EL (cell line): ENCODE data around the gene HSD11B2.

Experiments used
- DNase-seq: peaks from one replicate; pipeline ENCODE4 v3.0.0-alpha.2; 2016

The HSD11B2 gene

DNA sequence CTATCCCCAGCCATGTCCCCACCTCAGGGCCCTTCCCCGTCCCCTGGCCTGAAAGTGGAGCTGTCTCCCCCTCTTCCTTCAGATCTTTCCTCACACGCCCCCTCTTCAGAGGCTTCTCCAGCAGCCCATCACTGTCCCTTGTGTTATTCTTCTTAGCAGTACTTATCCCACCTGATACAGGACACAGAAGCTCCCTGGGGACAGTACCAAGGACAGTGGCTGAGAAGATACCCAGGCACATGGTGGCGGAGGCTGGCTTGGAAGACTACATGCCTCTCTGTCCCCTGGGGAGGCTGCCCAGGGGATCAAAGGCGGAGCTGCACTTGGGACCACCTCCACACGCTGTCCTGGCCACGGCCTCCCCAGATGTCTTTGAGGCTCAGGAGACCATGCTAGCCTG, 23.9 kb downstream of the HSD11B2 start:
- DNase-seq, result no peak

DNA sequence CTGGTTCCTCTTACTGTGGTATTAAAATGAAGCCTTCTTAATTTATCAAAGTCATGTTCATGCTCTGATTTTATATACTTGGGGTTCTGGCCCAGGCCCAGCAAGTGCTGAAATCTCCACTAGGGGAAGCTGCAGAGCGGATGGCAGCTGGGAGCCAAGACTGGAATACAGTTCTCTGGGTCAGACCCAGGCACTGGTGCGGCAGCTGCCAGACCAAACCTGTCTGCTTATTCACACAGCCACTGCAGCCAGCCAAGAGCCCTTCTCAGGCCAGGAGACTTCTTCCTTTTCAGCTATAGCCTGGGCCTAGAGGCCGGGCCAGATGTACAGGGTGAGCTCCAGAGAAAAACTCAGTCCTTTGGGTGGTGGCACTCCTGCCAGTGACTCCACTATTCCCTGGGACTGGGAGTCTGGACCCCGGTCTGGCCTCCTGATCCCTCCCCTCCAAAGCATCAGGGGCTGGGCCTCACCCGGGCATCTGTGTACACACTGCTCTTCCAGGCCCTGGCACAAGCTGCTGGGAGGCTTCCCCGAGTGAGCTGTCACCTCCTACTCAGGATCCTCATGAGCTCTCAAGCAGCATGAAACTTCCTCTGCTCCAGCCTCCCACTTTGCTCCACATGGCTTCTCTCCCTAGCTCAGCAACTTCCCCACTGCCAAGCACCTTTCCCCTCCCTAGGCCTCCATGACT, 25.6 kb downstream of the HSD11B2 start:
- DNase-seq, result peak; percentile 20

- DNase-seq, result no peak
These were observed 26.7 kb downstream of the HSD11B2 start for GRCh38 chr16:67457611-67458010.

GRCh38 chr16:67458121-67458641, 27.3 kb downstream of the HSD11B2 start:
- no peak for DNase-seq

- no peak for DNase-seq
These were observed 28.3 kb downstream of the HSD11B2 start for GRCh38 chr16:67459066-67459860.

- no peak for DNase-seq
These were observed 28.9 kb downstream of the HSD11B2 start for GRCh38 chr16:67459861-67460150.

DNA sequence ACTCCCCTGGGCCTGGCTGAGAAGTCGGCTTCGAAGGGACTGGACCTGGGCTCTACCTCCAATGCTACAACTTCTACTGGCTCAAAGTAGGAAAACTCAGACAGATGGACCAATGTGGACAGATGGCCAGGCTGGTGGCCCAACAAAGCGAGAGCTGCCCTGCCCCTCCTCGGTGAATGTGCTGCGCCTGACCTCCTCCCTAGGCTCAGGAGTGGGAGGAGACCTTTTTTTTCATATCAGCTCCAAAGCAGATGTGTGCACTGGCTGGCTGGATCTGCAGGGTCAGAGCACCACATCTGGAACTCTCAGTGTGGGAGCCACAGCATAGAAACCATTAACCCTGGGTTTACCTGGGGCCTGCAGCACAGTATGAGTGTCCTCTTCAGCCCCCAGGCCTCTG, 29.2 kb downstream of the HSD11B2 start:
- DNase-seq, result no peak

DNA sequence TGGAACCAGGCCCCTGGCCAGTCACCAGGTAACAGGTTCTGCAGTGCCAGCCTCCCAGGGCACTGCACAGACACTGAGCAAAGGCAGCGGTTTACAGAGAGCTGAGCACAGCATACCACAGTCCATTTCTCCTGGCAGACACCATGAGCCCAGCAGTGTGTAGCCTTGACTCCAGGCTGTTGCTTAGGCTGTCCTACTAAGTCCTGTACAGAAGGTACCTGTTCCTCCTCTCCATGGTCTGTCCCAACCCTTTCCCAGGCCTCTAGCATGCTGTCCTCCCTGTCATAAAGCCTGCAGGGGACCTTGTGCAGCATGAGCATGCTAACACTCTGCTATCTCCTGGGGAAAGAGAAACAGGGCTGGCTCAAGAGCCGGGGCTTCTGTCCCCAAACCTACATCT, 30.0 kb downstream of the HSD11B2 start:
- DNase-seq, result no peak

DNA sequence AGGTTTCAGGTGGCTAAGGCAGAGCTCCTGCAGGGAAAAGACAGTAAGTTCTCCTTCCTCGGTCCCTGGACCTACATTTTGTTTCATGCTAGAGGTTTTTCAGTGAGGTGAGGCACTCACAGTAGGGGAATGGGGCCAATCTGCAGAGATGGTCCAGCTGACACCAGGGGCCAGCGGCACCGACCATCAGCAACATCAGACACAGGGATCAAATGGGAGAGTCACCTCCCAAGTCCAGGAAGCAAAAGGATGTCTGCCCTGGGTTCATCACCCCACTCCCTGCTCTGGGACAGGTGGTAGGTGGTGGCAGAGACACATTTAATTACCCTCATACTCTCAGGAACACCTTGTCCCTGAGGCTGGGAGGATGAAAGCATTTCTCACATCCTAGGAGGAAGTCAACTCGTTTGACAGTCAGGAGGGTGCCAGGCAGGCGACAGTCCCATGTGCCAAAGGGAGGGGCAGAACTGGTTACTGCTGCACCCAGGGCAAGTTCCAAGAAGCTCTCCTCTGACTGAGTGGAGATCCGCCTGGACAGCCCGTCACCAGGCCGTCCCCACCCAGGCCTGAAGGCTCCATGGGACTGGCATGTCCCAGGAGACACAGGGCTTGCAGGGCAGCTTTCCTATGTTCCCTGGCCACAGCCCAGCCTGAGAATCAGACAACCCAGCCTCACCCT, 30.8 kb downstream of the HSD11B2 start:
- DNase-seq, result no peak

GRCh38 chr16:67462279-67462655, 31.3 kb downstream of the HSD11B2 start:
- DNase-seq, result no peak

GRCh38 chr16:67463059-67463458, 32.1 kb downstream of the HSD11B2 start:
- no peak for DNase-seq

DNA sequence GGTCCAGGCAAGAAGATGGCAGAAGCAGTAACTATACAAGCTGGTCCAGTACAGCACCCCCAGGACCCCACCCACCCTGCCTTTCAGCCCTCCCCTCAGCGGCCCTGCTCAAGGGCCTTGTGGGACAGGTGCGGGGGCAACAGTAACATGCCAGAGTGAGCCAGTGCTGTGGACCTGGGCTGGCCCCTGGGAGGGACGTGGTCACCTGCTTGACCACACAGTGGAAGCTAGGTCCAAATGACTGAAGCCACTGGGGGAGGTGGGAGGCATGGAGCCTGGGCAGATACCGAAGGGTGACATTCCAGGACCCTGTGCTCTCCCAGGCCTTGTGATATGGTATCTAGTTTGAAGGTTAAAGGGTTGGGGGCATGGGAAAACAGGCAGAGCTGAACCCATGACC, 32.8 kb downstream of the HSD11B2 start:
- DNase-seq, result no peak

- no peak for DNase-seq
These were observed 33.6 kb downstream of the HSD11B2 start for GRCh38 chr16:67464565-67464964.

- no peak for DNase-seq
These were observed 35.7 kb downstream of the HSD11B2 start for GRCh38 chr16:67466581-67466980.

GRCh38 chr16:67468731-67469130, 37.8 kb downstream of the HSD11B2 start:
- DNase-seq, result no peak

GRCh38 chr16:67470359-67470758, 39.4 kb downstream of the HSD11B2 start:
- no peak for DNase-seq

DNA sequence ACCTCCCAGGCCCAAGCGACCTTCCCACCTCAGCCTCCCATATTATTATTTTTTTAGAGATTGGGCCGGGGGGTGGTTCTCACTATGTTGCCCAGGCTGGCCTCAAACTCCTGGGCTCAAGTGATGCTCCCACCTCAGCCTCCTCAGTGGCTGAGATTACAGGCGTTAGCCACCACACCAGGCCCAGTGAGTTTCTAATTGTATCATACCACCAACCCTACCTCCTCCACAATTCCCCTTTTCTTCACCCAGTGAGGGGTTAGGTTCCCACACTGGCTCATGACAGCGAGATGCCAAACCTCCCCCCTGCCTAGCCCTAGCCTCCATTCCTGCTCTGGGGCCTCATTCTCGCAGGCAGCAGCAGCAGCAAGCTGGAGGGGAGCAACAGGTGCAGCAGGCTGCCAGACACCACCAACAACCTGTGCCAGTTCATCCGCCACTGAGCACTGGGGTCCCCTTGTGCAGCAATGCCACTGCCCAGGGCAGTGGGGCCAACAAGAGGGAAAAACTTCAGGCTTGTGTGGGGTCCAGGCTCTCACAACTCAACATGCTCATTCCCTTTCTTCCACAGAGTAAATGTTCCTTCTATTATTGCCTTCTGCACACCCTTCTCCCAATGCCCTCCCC, 41.0 kb downstream of the HSD11B2 start:
- no peak for DNase-seq

- DNase-seq, result no peak
These were observed 43.9 kb downstream of the HSD11B2 start for GRCh38 chr16:67474551-67475455.

DNA sequence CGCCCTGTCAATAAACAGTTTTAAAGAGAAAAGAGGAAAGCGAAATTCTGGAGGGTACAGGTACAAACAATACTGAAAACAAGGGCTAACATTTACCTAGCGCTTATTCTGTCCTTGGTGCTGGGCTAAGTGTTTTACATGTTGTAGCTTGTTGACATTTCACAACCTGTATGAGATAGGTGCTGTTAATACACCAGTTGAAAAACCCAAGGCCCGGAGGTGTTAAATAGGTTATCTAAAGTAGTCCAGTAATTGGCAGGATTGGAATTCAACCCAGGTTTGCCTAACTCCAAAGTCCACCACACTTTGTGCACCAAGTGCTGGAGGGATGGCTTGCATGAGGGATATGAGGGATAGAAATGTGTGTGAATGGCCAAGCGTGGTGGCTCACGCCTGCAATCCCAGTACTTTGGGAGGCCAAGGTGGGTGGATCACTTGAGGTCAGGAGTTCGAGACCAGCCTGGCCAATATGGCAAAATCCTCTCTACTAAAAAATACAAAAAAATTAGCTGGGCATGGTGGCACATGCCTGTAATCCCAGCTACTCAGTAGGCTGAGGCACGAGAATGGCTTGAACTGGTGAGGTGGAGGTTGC, 47.1 kb downstream of the HSD11B2 start:
- DNase-seq, result no peak

- DNase-seq, result peak; percentile 97
These were observed 50.1 kb downstream of the HSD11B2 start, which contains the start of gene ATP6V0D1 for GRCh38 chr16:67480833-67481560. Gene ATP6V0D1 (minus strand): TSS chr16:67481157. CDS start chr16:67481086, 71 bp downstream.
